Osteocyte (in vitro differentiated cells): ENCODE data around the gene TIMM8A. TPM values are rescaled to one million over a fixed set of nuclear protein-coding genes. Genes with fewer than 3 reads are reported as not detected.
"Not testable (repeated sequence)": the region's sequence is repeated elsewhere in the genome, so short reads cannot be mapped to it uniquely, and the experiment has no call there.

Source experiments
- DNase-seq: peaks from one replicate; pipeline ENCODE4 v3.0.0; 2021; ENCODE audit warnings: mixed read lengths; ENCODE audit not compliant: unreplicated experiment; ENCODE audit errors: extremely low spot score
- H3K27ac Mint-ChIP-seq: one replicate; pipeline ENCODE4 v1.8.0; 2021; ENCODE audit warnings: mild to moderate bottlenecking, mixed read lengths; ENCODE audit not compliant: unreplicated experiment
- H3K27me3 Mint-ChIP-seq: one replicate; pipeline ENCODE4 v1.8.0; 2021; ENCODE audit warnings: mixed read lengths; ENCODE audit not compliant: unreplicated experiment
- H3K36me3 Mint-ChIP-seq: one replicate; pipeline ENCODE4 v1.8.0; 2021; ENCODE audit warnings: mixed read lengths; ENCODE audit not compliant: unreplicated experiment
- H3K4me1 Mint-ChIP-seq: one replicate; pipeline ENCODE4 v1.8.0; 2021; ENCODE audit warnings: mixed read lengths; ENCODE audit not compliant: unreplicated experiment
- H3K4me3 Mint-ChIP-seq: one replicate; pipeline ENCODE4 v1.8.0; 2021; ENCODE audit warnings: mild to moderate bottlenecking, moderate library complexity, mixed read lengths; ENCODE audit not compliant: unreplicated experiment
- H3K9me3 Mint-ChIP-seq: one replicate; pipeline ENCODE4 v1.8.0; 2021; ENCODE audit warnings: mixed read lengths; ENCODE audit not compliant: unreplicated experiment
- CTCF ChIP-seq: fragments of 200-600 bp; sonication (generic); IDR thresholded peaks from 2 replicates; pipeline ENCODE4 v1.5.0; 2021; ENCODE audit warnings: antibody characterized with exemption, mild to moderate bottlenecking, moderate library complexity
- total RNA-seq: library from RNA; stranded (reverse); gene quantifications from 2 replicates; pipeline ENCODE4 v1.2.1, GENCODE V29; 2021

Gene TIMM8A
- total RNA-seq, 1 donor from 2014 or later = 14.6 TPM

GRCh38 chrX:101337776-101338271 is 10.7 kb downstream of the TIMM8A start:
- Mint-ChIP-seq H3K9me3 (peaks cover 16% of the 10 kb centered on the region), H3K4me3 (no peak overlapping the region), H3K36me3 (no peaks in the 10 kb centered on the region), H3K27ac (no peak overlapping the region), H3K27me3 (no peaks in the 10 kb centered on the region), H3K4me1 (no peaks in the 10 kb centered on the region)
- no peak for TF ChIP-seq CTCF
- DNase-seq = no peak

GRCh38 chrX:101334310-101334709 is 14.2 kb downstream of the TIMM8A start:
- not testable (repeated sequence) for H3K27ac Mint-ChIP-seq, H3K4me3 Mint-ChIP-seq, H3K36me3 Mint-ChIP-seq, H3K27me3 Mint-ChIP-seq, H3K4me1 Mint-ChIP-seq, DNase-seq
- H3K9me3 Mint-ChIP-seq = peaks cover 21% of the 10 kb centered on the region

- H3K36me3 Mint-ChIP-seq, H3K27ac Mint-ChIP-seq, H3K4me1 Mint-ChIP-seq, H3K9me3 Mint-ChIP-seq, H3K27me3 Mint-ChIP-seq, DNase-seq, H3K4me3 Mint-ChIP-seq: not testable (repeated sequence)
Observed at GRCh38 chrX:101326600-101326999, 21.9 kb downstream of the TIMM8A start.

- Mint-ChIP-seq H3K36me3 (no peaks in the 10 kb centered on the region), H3K9me3 (no peaks in the 10 kb centered on the region), H3K27me3 (no peaks in the 10 kb centered on the region), H3K4me3 (no peak overlapping the region), H3K27ac (no peak overlapping the region), H3K4me1 (no peaks in the 10 kb centered on the region)
- no peak for TF ChIP-seq CTCF
- DNase-seq = no peak
Observed at GRCh38 chrX:101303790-101304189, 44.8 kb downstream of the TIMM8A start.

Other genes with a start within 250 kb of the TIMM8A start
- 0.05 TPM in 1 of 2 replicates, not detected in the other for gene DRP2, start 129.0 kb downstream of the TIMM8A start, total RNA-seq
- 0.24 TPM in 1 of 2 replicates, not detected in the other for gene TAF7L, start 57.4 kb downstream of the TIMM8A start, total RNA-seq
- gene BTK, start 37.4 kb upstream of the TIMM8A start, total RNA-seq = not detected in 2 replicates
- 242 and 266 TPM in 2 replicates for gene RPL36A, start 42.3 kb upstream of the TIMM8A start, total RNA-seq
- 26.4 and 28.1 TPM in 2 replicates for gene GLA, start 59.2 kb upstream of the TIMM8A start, total RNA-seq
- 67.7 and 70.3 TPM in 2 replicates for gene HNRNPH2, start 59.5 kb upstream of the TIMM8A start, total RNA-seq
- 16.8 and 17.5 TPM in 2 replicates for gene ARMCX4, start 136.7 kb upstream of the TIMM8A start, total RNA-seq
- gene ARMCX1, start 201.8 kb upstream of the TIMM8A start, total RNA-seq = 38.6 and 40.0 TPM in 2 replicates